GM12878 (cell line): Measurements from ENCODE around the gene NSUN5. TPM values are rescaled to one million over a fixed set of nuclear protein-coding genes. Genes with fewer than 3 reads are reported as not detected.
A peak's percentile ranks its signal among the peaks of the same experiment; 100 is the strongest.

Experiments
- ATAC-seq: fragments of 200-7000 bp; cut with Tn5 transposase; 3 replicates; pipeline ENCODE4 v1.9.1; 2020; ENCODE audit warnings: mild to moderate bottlenecking, moderate library complexity
- BruUV-seq: library from RNA; stranded (reverse); fragments of 400-500 nt; replicated peaks from 2 replicates; lab custom pipeline; 2021; lab: Mats Ljungman, UMichigan
- CTCF ChIA-PET: fragments of 300-600 bp; sonication (Branson Sonifier 250); formaldehyde crosslinking; extraction: SDS; loops from one replicate; lab custom pipeline; 2021; ENCODE audit warnings: inconsistent platforms; lab: Yijun Ruan, JAX
- POLR2A ChIA-PET: fragments of 350-600 bp; formaldehyde crosslinking; extraction: SDS; loops from one replicate; lab custom pipeline; 2021; ENCODE audit warnings: inconsistent platforms; lab: Charles Lee
- RAD21 ChIA-PET: fragments of 300-600 bp; sonication (Branson Sonifier 250); formaldehyde crosslinking; loops from one replicate; lab custom pipeline; 2023; ENCODE audit warnings: antibody characterized with exemption; ENCODE audit not compliant: unreplicated experiment; lab: Charles Lee
- SMC1A ChIA-PET: fragments of 300-600 bp; sonication (Branson Sonifier 250); formaldehyde crosslinking; loops from one replicate; lab custom pipeline; 2023; ENCODE audit not compliant: unreplicated experiment, uncharacterized antibody; lab: Charles Lee
- DNase-seq: peaks from one replicate; pipeline ENCODE4 v3.0.0-alpha.2; 2011; ENCODE audit warnings: low read depth, low spot score
- FAIRE-seq: peaks from 3 replicates; lab custom pipeline; 2011; peaks lifted over from hg19 to GRCh38; lab: Jason Lieb, UNC
- H2AFZ ChIP-seq: 2 replicates; pipeline ENCODE4 v1.6.0; 2011; ENCODE audit warnings: low read depth, low read length, control low read depth; ENCODE audit not compliant: control insufficient read depth
- H3K27ac ChIP-seq: 2 replicates; pipeline ENCODE4 v1.5.1; 2011; ENCODE audit warnings: control low read depth; ENCODE audit not compliant: control insufficient read depth, insufficient read depth
- H3K27me3 ChIP-seq, 2 experiments: replicated peaks in 1 of 2; 2 replicates each; pipeline versions ENCODE4 v1.6.0 to v1.6.1; 2011; ENCODE audit warnings: low read length in 1 of 2; ENCODE audit not compliant: control insufficient read depth in 2 of 2, insufficient read depth in 2 of 2
- H3K36me3 ChIP-seq, 2 experiments: 2 replicates each; pipeline ENCODE4 v1.5.1; 2011; ENCODE audit warnings: low read length in 1 of 2; ENCODE audit not compliant: control insufficient read depth in 2 of 2, insufficient read depth in 2 of 2
- H3K4me1 ChIP-seq: 2 replicates; pipeline ENCODE4 v1.6.1; 2011; ENCODE audit warnings: mild to moderate bottlenecking, low read length, moderate library complexity, mixed read lengths; ENCODE audit not compliant: control insufficient read depth, insufficient read depth
- H3K4me2 ChIP-seq: 2 replicates; pipeline ENCODE4 v1.6.0; 2011; ENCODE audit warnings: control low read depth; ENCODE audit not compliant: control insufficient read depth, insufficient read depth
- H3K4me3 ChIP-seq: fragments of 200-600 bp; sonication (generic); 2 replicates; pipeline ENCODE4 v1.5.1; 2016
- H3K79me2 ChIP-seq: 2 replicates; pipeline ENCODE4 v1.6.0; 2011; ENCODE audit warnings: low read length; ENCODE audit not compliant: control insufficient read depth, insufficient read depth
- H3K9ac ChIP-seq: 2 replicates; pipeline ENCODE4 v1.8.0; 2011; ENCODE audit warnings: low read length, control low read depth, mixed read lengths; ENCODE audit not compliant: control insufficient read depth, insufficient read depth
- H3K9me3 ChIP-seq: replicated peaks from 3 replicates; pipeline ENCODE4 v1.5.1; 2011; ENCODE audit warnings: mild to moderate bottlenecking, low read length; ENCODE audit not compliant: control insufficient read depth, insufficient read depth
- H4K20me1 ChIP-seq: 2 replicates; pipeline ENCODE4 v1.6.0; 2011; ENCODE audit not compliant: control insufficient read depth, insufficient read depth
- BHLHE40 ChIP-seq, 2 experiments: fragments of 450-650 bp in 1 of 2; IDR thresholded peaks; 2 replicates each; pipeline ENCODE4 v1.6.1; 2011 to 2017; ENCODE audit warnings: low read depth in 2 of 2, borderline replicate concordance in 1 of 2, improper control_type of control experiment in 1 of 2, low read length in 1 of 2, mild to moderate bottlenecking in 1 of 2
- CBX3 ChIP-seq: fragments of 200-600 bp; sonication (generic); IDR thresholded peaks from 2 replicates; pipeline ENCODE4 v1.6.1; 2016; ENCODE audit warnings: low read depth, borderline replicate concordance
- E2F8 ChIP-seq: fragments of 450-650 bp; IDR thresholded peaks from 2 replicates; pipeline ENCODE4 v1.6.1; 2018; ENCODE audit warnings: mild to moderate bottlenecking, low read depth, moderate library complexity; ENCODE audit not compliant: partially characterized antibody
- ESRRA ChIP-seq: IDR thresholded peaks from 2 replicates; pipeline ENCODE4 v1.6.1; 2012; ENCODE audit warnings: mild to moderate bottlenecking, low read length, improper control_type of control experiment
- HSF1 ChIP-seq: fragments of 150-350 bp; IDR thresholded peaks from 2 replicates; pipeline ENCODE4 v1.6.1; 2014; ENCODE audit warnings: mild to moderate bottlenecking, low read depth, low read length
- POLR2A ChIP-seq: IDR thresholded peaks from 2 replicates; pipeline ENCODE4 v1.6.1; 2011; ENCODE audit warnings: low read depth, mild to moderate bottlenecking, low read length
- TCF3 ChIP-seq: IDR thresholded peaks from 2 replicates; pipeline ENCODE4 v1.6.1; 2012; ENCODE audit warnings: low read depth, mild to moderate bottlenecking, low read length, borderline replicate concordance; ENCODE audit not compliant: insufficient read depth
- USF1 ChIP-seq: IDR thresholded peaks from 2 replicates; pipeline ENCODE4 v1.6.1; 2011; ENCODE audit warnings: borderline replicate concordance, low read depth, mild to moderate bottlenecking, moderate library complexity, mixed read lengths, low read length; ENCODE audit not compliant: insufficient read depth; ENCODE audit errors: extremely low read length
- YBX1 ChIP-seq: fragments of 450-650 bp; IDR thresholded peaks from 2 replicates; pipeline ENCODE4 v1.6.1; 2016; ENCODE audit warnings: antibody characterized with exemption
- ZNF217 ChIP-seq: fragments of 450-650 bp; IDR thresholded peaks from 2 replicates; pipeline ENCODE4 v1.6.1; 2017; ENCODE audit warnings: antibody characterized with exemption, mild to moderate bottlenecking
- WGBS: methylation state at CpG from one replicate; pipeline ENCODE4 v1.1.6; 2016; ENCODE audit warnings: low lambda C conversion rate; ENCODE audit not compliant: insufficient replicate concordance, insufficient coverage; ENCODE audit errors: missing lambda C conversion rate; 5-methylcytosine and 5-hydroxymethylcytosine counted together
- in situ Hi-C: fragments of 300-500 bp; cut with MboI; formaldehyde crosslinking; loops from 9 replicates; pipeline ENCODE4 v1.14.3; 2018; ENCODE audit warnings: mixed read lengths
- intact Hi-C: fragments of 100-400 bp; cut with micrococcal nuclease; formaldehyde crosslinking; loops from one replicate; pipeline ENCODE4 v1.14.2; 2022; ENCODE audit not compliant: unreplicated experiment
- polyA plus RNA-seq, 11 experiments: library from polyadenylated mRNA; depleted of rRNA in 4 of 11; unstranded in 6 of 11; stranded (reverse) in 5 of 11; fragments of >200 nt; fragmentation: Nextera tagmentation in 4 of 11; fragmentation: Illumina TruSeq in 1 of 11; extraction: Ambion mirVana in 4 of 11; extraction: Trizol in 1 of 11; gene quantifications; 1 replicate in 1 of 11; 2 replicates in 10 of 11; pipeline versions ENCODE4 v1.2.1 to v1.2.3, GENCODE V29; 2011 to 2016; ENCODE audit warnings: inconsistent platforms in 2 of 11, missing spikeins in 2 of 11, low read depth in 1 of 11
- total RNA-seq, 4 experiments: library from RNA; depleted of rRNA in 3 of 4; stranded (reverse); fragments of >200 nt in 3 of 4; fragmentation: Illumina TruSeq in 1 of 4; extraction: Trizol in 1 of 4; gene quantifications; 2 replicates each; pipeline versions ENCODE4 v1.2.1 to v1.2.3, GENCODE V29; 2013 to 2021

NSUN5 gene
- total and polyA plus RNA-seq, 10 of the 15 experiments (the other 5 are each of a cell fraction or from before 2014, with no cell fraction given): 2.0 to 63.4 (median 38.2) TPM

- no peak for TF ChIP-seq ESRRA
- TF ChIP-seq HSF1: no peak
- TF ChIP-seq E2F8: peak; percentile 83
Observed at GRCh38 chr7:73308665-73309214, at the start of gene NSUN5 (continued).

GRCh38 chr7:73356159-73356558 is 47.5 kb upstream of the NSUN5 start:
- WGBS: 15% methylated on average over 5 of the region's 5 CpGs
- Histone ChIP-seq H3K36me3 (no peaks in the 10 kb centered on the region), H3K4me1 (no peaks in the 10 kb centered on the region), H2AFZ (no peak overlapping the region), H3K4me3 (no peak overlapping the region), H3K9me3 (no peaks in the 10 kb centered on the region; the same call in 2 of the 3 replicates), H3K27me3 (peaks cover 2 to 3% of the 10 kb centered on the region in 2 experiments; a peak in 3 of 4 replicates), H3K9ac (no peak overlapping the region), H4K20me1 (no peaks in the 10 kb centered on the region), H3K79me2 (no peaks in the 10 kb centered on the region), H3K27ac (no peak overlapping the region), H3K4me2 (no peak overlapping the region)
- ATAC-seq (no peak), FAIRE-seq (no peak), DNase-seq (no peak)
- RAD21 ChIA-PET: no interaction called here
- CTCF ChIA-PET: no interaction called here
- SMC1A ChIA-PET: no interaction called here
- POLR2A ChIA-PET: no interaction called here
- intact Hi-C loops: no loop called here
- no TSS peak for BruUV-seq
- TF ChIP-seq YBX1: no peak
- no peak for TF ChIP-seq BHLHE40 (IDR thresholded peaks at IDR 0.05; ENCODE audit: borderline replicate concordance in 1 of 2, low read depth in 2 of 2, low read length in 1 of 2)
- no peak for TF ChIP-seq CBX3
- no peak for TF ChIP-seq POLR2A
- no peak for TF ChIP-seq USF1
- no peak for TF ChIP-seq E2F8
- TF ChIP-seq TCF3: no peak
- TF ChIP-seq ZNF217: no peak
- in situ Hi-C loops: no loop called here
